ENCODE results near the gene YIF1A. TPM values are rescaled to one million over a fixed set of nuclear protein-coding genes. Genes with fewer than 3 reads are reported as not detected.
"Not testable (repeated sequence)": the region's sequence is repeated elsewhere in the genome, so short reads cannot be mapped to it uniquely, and the experiment has no call there.

YIF1A gene
- total and polyA plus RNA-seq, 9 donors = 45.3 to 58.9 (median 53.7) TPM

- WGBS (ENCODE audit: insufficient coverage) = 0% methylated on average over 15 of the region's 45 CpGs
- peaks cover 78% of the 10 kb centered on the region for H3K4me1 ChIP-seq (ENCODE audit: control insufficient read depth, insufficient read depth, low read length)
- DNase-seq = no peak
- H3K27me3 ChIP-seq (ENCODE audit: control insufficient read depth, insufficient read depth, low read length) = peaks cover 2% of the 10 kb centered on the region
- no peaks in the 10 kb centered on the region for H3K9me3 ChIP-seq (replicated peaks; ENCODE audit: control insufficient read depth, low read depth, low read length)
- no peak overlapping the region for H3K27ac ChIP-seq (ENCODE audit: low read length)
- H3K36me3 ChIP-seq (ENCODE audit: control insufficient read depth, insufficient read depth, low read length) = peaks cover 35% of the 10 kb centered on the region
- H3K4me3 ChIP-seq (ENCODE audit: low read length) = peak overlapping the region; percentile 21
Observed at GRCh38 chr11:66278363-66279091, 10.4 kb downstream of the YIF1A start.

DNA sequence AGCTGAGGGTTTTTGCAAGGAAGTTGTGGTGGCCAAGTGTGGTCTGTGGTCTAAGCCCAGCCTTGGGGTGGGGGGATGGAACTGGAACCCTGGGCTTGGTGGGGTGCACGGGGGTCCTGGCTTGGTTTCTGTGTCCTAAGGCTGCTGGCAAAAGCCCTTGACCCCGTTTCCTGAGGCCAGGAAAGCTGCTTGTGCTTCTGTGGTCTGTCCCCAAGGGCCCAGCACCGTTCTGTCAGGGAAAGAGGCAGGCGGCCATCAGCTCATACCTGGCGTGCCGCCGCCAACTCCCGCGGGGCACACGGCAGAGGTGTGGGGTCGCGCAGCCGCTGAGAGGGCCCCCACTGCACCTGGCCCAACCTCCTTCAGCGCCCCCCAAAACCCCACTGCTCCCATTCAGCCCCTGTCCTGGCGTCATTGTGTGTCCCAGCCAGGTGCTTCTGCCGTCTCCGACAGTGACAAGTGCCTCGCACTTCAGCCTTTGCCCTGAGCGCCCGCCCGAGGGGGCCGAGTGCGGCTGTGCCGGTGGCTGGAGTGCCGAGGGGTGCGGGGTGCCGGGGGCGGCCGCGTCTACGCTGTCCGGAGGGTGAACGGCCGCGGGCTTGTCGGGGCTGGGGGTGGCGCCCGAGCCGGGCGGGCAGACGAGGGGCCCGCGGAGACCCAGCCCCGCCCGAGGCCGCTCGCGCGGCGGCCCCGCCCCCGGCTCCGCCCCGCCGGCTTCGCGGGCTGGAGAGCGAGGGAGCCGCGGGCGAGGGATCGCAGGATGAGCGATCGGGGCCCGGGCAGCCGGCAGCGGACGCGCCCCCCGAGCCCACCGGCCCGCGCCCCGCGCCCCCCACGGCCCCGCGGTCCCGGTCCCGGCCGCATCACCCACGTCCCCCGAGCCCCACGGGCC, 11.2 kb downstream of the YIF1A start, which contains the start of gene CNIH2:
TSS of gene CNIH2 (plus strand) at position 705 of the 892 bp plus-strand sequence. CDS start 282 bp downstream, outside the sequence.
- H3K36me3 ChIP-seq (ENCODE audit: control insufficient read depth, insufficient read depth, low read length) = peaks cover 37% of the 10 kb centered on the region
- peaks cover 80% of the 10 kb centered on the region for H3K4me1 ChIP-seq (ENCODE audit: control insufficient read depth, insufficient read depth, low read length)
- peak within 1 kb of the TSS; percentile 21 for H3K4me3 ChIP-seq (ENCODE audit: low read length)
- no peak within 1 kb of the TSS for H3K27ac ChIP-seq (ENCODE audit: low read length)
- DNase-seq = peak; percentile 62
- no peaks in the 10 kb centered on the region for H3K9me3 ChIP-seq (replicated peaks; ENCODE audit: control insufficient read depth, low read depth, low read length)
- peaks cover 2% of the 10 kb centered on the region for H3K27me3 ChIP-seq (ENCODE audit: control insufficient read depth, insufficient read depth, low read length)
- 1% methylated on average over 84 of the region's 84 CpGs for WGBS (ENCODE audit: insufficient coverage)

- H3K27ac ChIP-seq (ENCODE audit: low read length); H3K27me3 ChIP-seq (ENCODE audit: control insufficient read depth, insufficient read depth, low read length); H3K4me3 ChIP-seq (ENCODE audit: low read length); H3K9me3 ChIP-seq (replicated peaks; ENCODE audit: control insufficient read depth, low read depth, low read length); DNase-seq: not testable (repeated sequence)
- peaks cover 43% of the 10 kb centered on the region for H3K36me3 ChIP-seq (ENCODE audit: control insufficient read depth, insufficient read depth, low read length)
- peaks cover 73% of the 10 kb centered on the region for H3K4me1 ChIP-seq (ENCODE audit: control insufficient read depth, insufficient read depth, low read length)
- 52% methylated on average over 3 of the region's 4 CpGs for WGBS (ENCODE audit: insufficient coverage)
Observed at GRCh38 chr11:66277064-66277463, 11.9 kb downstream of the YIF1A start.

DNA sequence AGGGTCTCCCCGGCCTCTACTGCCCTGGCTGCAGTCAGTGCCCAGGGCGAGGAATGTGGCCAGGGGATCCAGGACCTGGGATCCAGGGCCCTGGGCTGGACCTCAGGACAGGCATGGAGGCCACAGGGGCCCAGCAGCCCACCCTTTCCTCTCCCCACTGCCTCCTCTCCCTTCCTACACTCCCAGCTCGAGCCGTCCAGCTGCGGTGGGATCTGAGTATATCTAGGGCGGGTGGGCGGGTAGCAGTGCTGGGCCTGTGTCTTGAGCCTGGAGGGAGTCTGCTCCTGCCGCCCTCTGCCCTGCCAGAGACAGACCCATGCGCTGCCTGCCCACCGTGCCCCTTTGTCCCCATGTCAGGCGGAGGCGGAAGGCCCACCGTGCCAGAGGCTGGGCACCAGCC, 12.3 kb downstream of the YIF1A start:
- 76% methylated on average over 3 of the region's 13 CpGs for WGBS (ENCODE audit: insufficient coverage)
- not testable (repeated sequence) for H3K9me3 ChIP-seq (replicated peaks; ENCODE audit: control insufficient read depth, low read depth, low read length); H3K27ac ChIP-seq (ENCODE audit: low read length); DNase-seq; H3K27me3 ChIP-seq (ENCODE audit: control insufficient read depth, insufficient read depth, low read length); H3K4me3 ChIP-seq (ENCODE audit: low read length)
- H3K4me1 ChIP-seq (ENCODE audit: control insufficient read depth, insufficient read depth, low read length) = peaks cover 69% of the 10 kb centered on the region
- peaks cover 48% of the 10 kb centered on the region for H3K36me3 ChIP-seq (ENCODE audit: control insufficient read depth, insufficient read depth, low read length)

GRCh38 chr11:66275984-66276612, 12.8 kb downstream of the YIF1A start:
- WGBS (ENCODE audit: insufficient coverage) = 90% methylated on average over 9 of the region's 14 CpGs

GRCh38 chr11:66275396-66275795, 13.5 kb downstream of the YIF1A start:
- H3K9me3 ChIP-seq (replicated peaks; ENCODE audit: control insufficient read depth, low read depth, low read length) = no peaks in the 10 kb centered on the region
- H3K4me3 ChIP-seq (ENCODE audit: low read length) = no peak overlapping the region
- 76% methylated on average over 5 of the region's 8 CpGs for WGBS (ENCODE audit: insufficient coverage)
- H3K27ac ChIP-seq (ENCODE audit: low read length) = peak overlapping the region; percentile 83
- peak; percentile 72 for DNase-seq
- H3K4me1 ChIP-seq (ENCODE audit: control insufficient read depth, insufficient read depth, low read length) = peaks cover 60% of the 10 kb centered on the region
- H3K36me3 ChIP-seq (ENCODE audit: control insufficient read depth, insufficient read depth, low read length) = peaks cover 52% of the 10 kb centered on the region
- H3K27me3 ChIP-seq (ENCODE audit: control insufficient read depth, insufficient read depth, low read length) = peaks cover 2% of the 10 kb centered on the region

More at GRCh38 chr11:66275984-66276612, 12.8 kb downstream of the YIF1A start:
- peaks cover 50% of the 10 kb centered on the region for H3K36me3 ChIP-seq (ENCODE audit: control insufficient read depth, insufficient read depth, low read length)
- no peak for DNase-seq
- H3K27ac ChIP-seq (ENCODE audit: low read length) = no peak overlapping the region
- no peak overlapping the region for H3K4me3 ChIP-seq (ENCODE audit: low read length)
- peaks cover 2% of the 10 kb centered on the region for H3K27me3 ChIP-seq (ENCODE audit: control insufficient read depth, insufficient read depth, low read length)
- no peaks in the 10 kb centered on the region for H3K9me3 ChIP-seq (replicated peaks; ENCODE audit: control insufficient read depth, low read depth, low read length)
- H3K4me1 ChIP-seq (ENCODE audit: control insufficient read depth, insufficient read depth, low read length) = peaks cover 64% of the 10 kb centered on the region

DNA sequence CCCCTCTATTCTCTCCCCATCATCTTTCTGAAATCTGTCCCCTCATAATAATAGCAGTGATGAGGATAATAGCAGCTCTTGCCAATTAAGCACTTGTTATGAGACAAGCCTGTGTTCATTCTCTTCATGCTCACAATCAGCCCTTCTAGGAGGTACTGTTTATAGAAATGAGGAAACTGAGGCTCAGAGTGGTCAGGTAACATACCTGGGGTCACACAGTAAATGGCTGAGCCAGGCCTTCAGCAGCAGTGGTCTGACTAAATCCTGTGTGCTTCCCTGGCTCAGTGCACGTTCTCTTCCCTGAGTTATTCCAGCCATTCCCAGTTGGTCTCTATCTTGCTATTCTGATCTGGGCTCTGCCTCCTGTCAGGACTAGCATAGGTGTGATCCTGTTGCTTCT, 14.7 kb downstream of the YIF1A start:
- Histone ChIP-seq H3K27ac (ENCODE audit: low read length) (peak overlapping the region; percentile 51), H3K9me3 (replicated peaks; ENCODE audit: control insufficient read depth, low read depth, low read length) (no peaks in the 10 kb centered on the region), H3K27me3 (ENCODE audit: control insufficient read depth, insufficient read depth, low read length) (peaks cover 2% of the 10 kb centered on the region), H3K36me3 (ENCODE audit: control insufficient read depth, insufficient read depth, low read length) (peaks cover 53% of the 10 kb centered on the region), H3K4me3 (ENCODE audit: low read length) (no peak overlapping the region), H3K4me1 (ENCODE audit: control insufficient read depth, insufficient read depth, low read length) (peaks cover 60% of the 10 kb centered on the region)
- WGBS (ENCODE audit: insufficient coverage) = 36% methylated on average over 1 of the region's 1 CpG
- no peak for DNase-seq

- H3K36me3 ChIP-seq (ENCODE audit: control insufficient read depth, insufficient read depth, low read length) = peaks cover 53% of the 10 kb centered on the region
Observed at GRCh38 chr11:66272596-66272995, 16.3 kb downstream of the YIF1A start.

DNA sequence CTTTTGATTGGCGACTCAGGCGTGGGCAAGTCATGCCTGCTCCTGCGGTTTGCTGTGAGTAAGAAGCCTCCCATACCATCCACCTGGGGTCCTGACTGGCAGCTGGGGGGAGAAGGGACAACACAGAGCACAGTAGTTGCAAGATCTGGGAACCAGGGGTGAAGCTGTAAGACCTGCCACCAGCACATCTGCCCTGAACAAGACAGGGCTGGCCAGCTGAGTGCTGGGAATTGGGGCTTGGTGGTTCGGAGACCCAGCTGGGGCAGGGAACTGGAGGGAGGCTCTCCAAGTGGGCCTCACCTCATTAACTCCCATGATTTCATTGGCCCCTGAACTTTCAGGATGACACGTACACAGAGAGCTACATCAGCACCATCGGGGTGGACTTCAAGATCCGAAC, 17.1 kb downstream of the YIF1A start:
- no peaks in the 10 kb centered on the region for H3K27me3 ChIP-seq (ENCODE audit: control insufficient read depth, insufficient read depth, low read length)
- H3K4me1 ChIP-seq (ENCODE audit: control insufficient read depth, insufficient read depth, low read length) = peaks cover 59% of the 10 kb centered on the region
- peaks cover 52% of the 10 kb centered on the region for H3K36me3 ChIP-seq (ENCODE audit: control insufficient read depth, insufficient read depth, low read length)
- no peak for DNase-seq
- no peak overlapping the region for H3K27ac ChIP-seq (ENCODE audit: low read length)
- no peaks in the 10 kb centered on the region for H3K9me3 ChIP-seq (replicated peaks; ENCODE audit: control insufficient read depth, low read depth, low read length)
- no peak overlapping the region for H3K4me3 ChIP-seq (ENCODE audit: low read length)
- 83% methylated on average over 3 of the region's 7 CpGs for WGBS (ENCODE audit: insufficient coverage)

More at GRCh38 chr11:66272596-66272995, 16.3 kb downstream of the YIF1A start:
- peaks cover 57% of the 10 kb centered on the region for H3K4me1 ChIP-seq (ENCODE audit: control insufficient read depth, insufficient read depth, low read length)
- no peak overlapping the region for H3K27ac ChIP-seq (ENCODE audit: low read length)
- H3K4me3 ChIP-seq (ENCODE audit: low read length) = no peak overlapping the region
- 90% methylated on average over 2 of the region's 2 CpGs for WGBS (ENCODE audit: insufficient coverage)
- DNase-seq = no peak
- H3K27me3 ChIP-seq (ENCODE audit: control insufficient read depth, insufficient read depth, low read length) = no peaks in the 10 kb centered on the region
- no peaks in the 10 kb centered on the region for H3K9me3 ChIP-seq (replicated peaks; ENCODE audit: control insufficient read depth, low read depth, low read length)
